HEK293 (cell line): ENCODE data around the gene NIT2.

Experiments used
- CTCF ChIA-PET: fragments of 350-600 bp; formaldehyde crosslinking; extraction: SDS; loops from one replicate; lab custom pipeline; 2021; ENCODE audit warnings: antibody characterized with exemption; lab: Yijun Ruan, JAX
- POLR2A ChIA-PET: fragments of 300-600 bp; formaldehyde crosslinking; extraction: SDS; loops from one replicate; lab custom pipeline; 2020; ENCODE audit warnings: antibody characterized with exemption, inconsistent platforms; lab: Yijun Ruan, JAX
- H3K27ac ChIP-seq: fragments of 200-500 bp; sonication (Bioruptor generic); 2 replicates; pipeline ENCODE4 v1.5.1; 2014; ENCODE audit warnings: low read depth, low read length, control low read depth, inconsistent platforms; ENCODE audit errors: extremely low read depth
- H3K36me3 ChIP-seq, 2 experiments: fragments of 200-500 bp in 1 of 2; sonication (Bioruptor generic) in 1 of 2; 1 replicate in 1 of 2; 2 replicates in 1 of 2; pipeline ENCODE4 v1.5.1; 2014 to 2017; ENCODE audit warnings: inconsistent platforms in 2 of 2, low read length in 2 of 2; ENCODE audit not compliant: control insufficient read depth in 2 of 2, insufficient read depth in 1 of 2
- H3K4me1 ChIP-seq: fragments of 200-500 bp; sonication (Bioruptor generic); 2 replicates; pipeline ENCODE4 v1.5.1; 2014; ENCODE audit warnings: mild to moderate bottlenecking, low read length, inconsistent platforms; ENCODE audit not compliant: control insufficient read depth, insufficient read depth
- H3K4me3 ChIP-seq: 2 replicates; pipeline ENCODE4 v1.5.1; 2011; ENCODE audit warnings: low read depth, mild to moderate bottlenecking, control low read depth, low read length, moderate library complexity
- H3K9me3 ChIP-seq: fragments of 200-500 bp; sonication (Bioruptor generic); 2 replicates; pipeline ENCODE4 v1.5.1; 2014; ENCODE audit warnings: low read depth, low read length, inconsistent platforms; ENCODE audit not compliant: control insufficient read depth, insufficient read depth
- GFI1B ChIP-seq: fragments of 450-650 bp; formaldehyde crosslinking; IDR thresholded peaks from 2 replicates; pipeline ENCODE4 v1.5.1; 2016; ENCODE audit warnings: missing biosample characterization, missing genetic modification characterization
- PRDM2 ChIP-seq: fragments of 450-650 bp; formaldehyde crosslinking; IDR thresholded peaks from 2 replicates; pipeline ENCODE4 v1.5.1; 2016; ENCODE audit warnings: missing biosample characterization, missing genetic modification characterization, borderline replicate concordance
- RBAK ChIP-seq: fragments of 450-650 bp; formaldehyde crosslinking; IDR thresholded peaks from 2 replicates; pipeline ENCODE4 v1.5.1; 2016; ENCODE audit warnings: missing biosample characterization, missing genetic modification characterization
- REST ChIP-seq: fragments of 450-650 bp; formaldehyde crosslinking; IDR thresholded peaks from 2 replicates; pipeline ENCODE4 v1.5.1; 2016; ENCODE audit warnings: missing biosample characterization, missing genetic modification characterization
- WT1 ChIP-seq: fragments of 450-650 bp; formaldehyde crosslinking; IDR thresholded peaks from 2 replicates; pipeline ENCODE4 v1.5.1; 2016; ENCODE audit warnings: missing biosample characterization, missing genetic modification characterization
- ZIC2 ChIP-seq: fragments of 450-650 bp; formaldehyde crosslinking; IDR thresholded peaks from 2 replicates; pipeline ENCODE4 v1.5.1; 2016; ENCODE audit warnings: missing biosample characterization, missing genetic modification characterization
- ZNF169 ChIP-seq: fragments of 450-650 bp; formaldehyde crosslinking; IDR thresholded peaks from 2 replicates; pipeline ENCODE4 v1.5.1; 2016; ENCODE audit warnings: missing biosample characterization, missing genetic modification characterization
- ZNF350 ChIP-seq: fragments of 450-650 bp; formaldehyde crosslinking; IDR thresholded peaks from 2 replicates; pipeline ENCODE4 v1.5.0; 2017; ENCODE audit warnings: missing biosample characterization, mild to moderate bottlenecking, missing genetic modification characterization
- ZNF449 ChIP-seq: fragments of 450-650 bp; formaldehyde crosslinking; IDR thresholded peaks from 2 replicates; pipeline ENCODE4 v1.5.1; 2017; ENCODE audit warnings: missing biosample characterization, mild to moderate bottlenecking, missing genetic modification characterization, moderate library complexity
- ZNF692 ChIP-seq: fragments of 450-650 bp; formaldehyde crosslinking; IDR thresholded peaks from 2 replicates; pipeline ENCODE4 v1.5.1; 2016; ENCODE audit warnings: missing biosample characterization, missing genetic modification characterization
- ZNF837 ChIP-seq: fragments of 450-650 bp; formaldehyde crosslinking; IDR thresholded peaks from 2 replicates; pipeline ENCODE4 v1.5.1; 2016; ENCODE audit warnings: missing biosample characterization, missing genetic modification characterization

NIT2 gene

GRCh38 chr3:100354850-100355249, 20.3 kb downstream of the NIT2 start:
- CTCF ChIA-PET, result no interaction called here
- TF ChIP-seq ZNF692 (no peak), RBAK (tag by site-specific recombination) (no peak)
- Histone ChIP-seq H3K4me1 (no peaks in the 10 kb centered on the region), H3K9me3 (no peaks in the 10 kb centered on the region), H3K4me3 (no peak overlapping the region), H3K36me3 (peaks cover 7 to 58% of the 10 kb centered on the region in 2 experiments), H3K27ac (no peak overlapping the region)
- POLR2A ChIA-PET, result no interaction called here

GRCh38 chr3:100358413-100358812, 23.9 kb downstream of the NIT2 start:
- CTCF ChIA-PET, result no interaction called here
- H3K36me3 ChIP-seq, result peaks cover 4 to 70% of the 10 kb centered on the region in 2 experiments; a peak in 2 of 3 replicates
- no peaks in the 10 kb centered on the region for H3K9me3 ChIP-seq
- POLR2A ChIA-PET, result interaction anchor here (0.6 kb wide), 1 partner anchor 13 kb away, joined by 4 read pairs; no protein-coding TSS in a partner anchor
- no peak overlapping the region for H3K4me3 ChIP-seq
- no peak for TF ChIP-seq ZIC2
- no peak for TF ChIP-seq GFI1B (tag by site-specific recombination)
- no peak for TF ChIP-seq ZNF837 (tag by site-specific recombination)
- TF ChIP-seq ZNF449 (tag by site-specific recombination), result no peak
- TF ChIP-seq PRDM2 (tag by site-specific recombination), result no peak
- no peak for TF ChIP-seq ZNF169 (tag by site-specific recombination)
- no peak for TF ChIP-seq ZNF350
- TF ChIP-seq WT1 (tag by site-specific recombination), result no peak
- no peak for TF ChIP-seq REST (tag by site-specific recombination)
- H3K4me1 ChIP-seq, result no peaks in the 10 kb centered on the region
- H3K27ac ChIP-seq, result no peak overlapping the region
